GM21381 (cell line): ENCODE results near the gene EMC8.
A peak's percentile ranks its signal among the peaks of the same experiment; 100 is the strongest.

Source experiments
- ATAC-seq: cut with Tn5 transposase; IDR thresholded peaks from one replicate; pipeline ENCODE4 v1.9.1; 2021; ENCODE audit warnings: mild to moderate bottlenecking, moderate library complexity; ENCODE audit not compliant: unreplicated experiment

Gene EMC8

DNA sequence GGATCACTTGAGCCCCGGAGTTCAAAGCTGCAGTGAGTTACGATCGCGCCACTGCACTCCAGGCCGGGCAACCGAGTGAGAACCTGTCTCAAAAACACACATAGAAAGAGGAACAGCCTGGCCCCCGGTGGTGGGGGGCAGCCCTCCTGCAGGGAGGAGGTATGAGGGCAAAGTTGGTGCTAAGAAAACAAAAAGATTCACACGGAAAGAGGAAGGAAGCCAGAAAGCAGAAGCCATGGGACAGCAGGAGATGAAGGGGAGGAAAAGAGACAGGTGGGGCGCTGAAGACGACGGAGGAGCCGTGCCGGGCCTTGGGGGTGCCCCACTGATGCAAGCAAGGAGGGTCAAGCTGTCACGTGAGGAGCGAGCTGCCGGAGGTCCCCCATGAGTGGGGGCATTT, 40.2 kb downstream of the EMC8 start:
- ATAC-seq, result no peak

DNA sequence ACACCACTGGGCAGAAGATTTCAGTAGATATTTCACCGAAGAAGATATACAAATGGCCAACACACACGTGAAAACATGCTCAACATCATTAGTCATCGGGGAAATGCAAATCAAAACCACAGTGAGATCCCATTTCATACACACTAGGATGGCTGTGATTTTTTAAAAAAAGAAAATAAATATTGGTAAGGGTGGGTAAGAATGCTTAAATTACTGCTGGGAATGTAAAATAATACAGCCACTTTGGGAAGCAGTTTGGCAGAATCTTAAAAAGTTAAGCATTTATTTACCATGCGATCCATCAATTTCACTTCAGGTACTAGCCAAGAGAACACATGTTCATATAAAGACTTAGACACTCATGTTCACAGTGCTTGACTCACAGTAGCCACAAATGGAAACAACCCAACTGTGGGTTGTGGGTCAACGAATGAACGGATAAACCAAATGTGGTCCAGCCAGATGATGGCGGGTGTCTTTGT, 42.0 kb downstream of the EMC8 start:
- ATAC-seq, result no peak

- ATAC-seq, result peak; percentile 40
Observed at GRCh38 chr16:85755929-85756768, 43.2 kb downstream of the EMC8 start.

DNA sequence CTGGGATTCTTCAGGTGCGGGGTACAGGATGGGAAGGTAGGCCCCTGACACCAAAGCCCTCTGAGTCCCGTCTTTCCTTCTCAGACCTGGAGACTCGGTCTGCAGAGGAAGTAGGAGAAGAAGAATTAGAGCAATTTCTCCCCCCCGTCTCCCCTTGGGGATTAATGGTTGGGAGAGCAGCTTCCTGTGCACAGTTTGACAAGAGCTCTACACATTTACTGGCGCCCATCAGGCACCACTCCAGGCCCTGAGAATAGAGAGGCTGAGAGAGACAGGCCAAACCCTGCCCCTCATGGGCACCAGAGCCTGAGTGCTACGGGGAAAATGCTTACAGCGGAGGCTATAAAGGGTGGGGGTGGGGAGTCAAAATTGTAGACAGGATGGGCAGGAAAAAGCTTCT, 44.9 kb downstream of the EMC8 start:
- no peak for ATAC-seq

DNA sequence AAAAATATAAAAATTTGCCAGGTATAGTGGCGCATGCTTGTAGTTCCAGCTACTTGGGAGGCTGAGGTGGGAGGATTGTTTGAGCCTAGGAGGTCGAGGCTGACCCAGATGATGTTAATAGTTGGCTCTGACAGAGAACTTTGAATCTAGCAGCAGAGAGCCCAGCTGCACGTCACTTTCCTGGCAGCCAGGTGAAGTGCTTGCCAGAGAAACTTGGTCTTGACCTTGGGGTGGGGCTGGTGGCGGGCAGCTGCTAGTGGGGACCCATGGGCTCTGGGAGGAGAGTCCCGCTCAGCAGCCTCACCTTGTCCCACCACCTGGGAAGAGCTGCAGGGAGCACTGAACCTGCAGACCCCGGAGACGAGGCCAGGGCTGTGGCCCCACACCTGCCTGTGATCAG, 45.4 kb downstream of the EMC8 start:
- ATAC-seq, result no peak

GRCh38 chr16:85753559-85753958, 45.8 kb downstream of the EMC8 start:
- ATAC-seq, result no peak

- no peak for ATAC-seq
Observed at GRCh38 chr16:85752511-85753420, 46.6 kb downstream of the EMC8 start.

GRCh38 chr16:85751698-85752501, 47.4 kb downstream of the EMC8 start:
- no peak for ATAC-seq

DNA sequence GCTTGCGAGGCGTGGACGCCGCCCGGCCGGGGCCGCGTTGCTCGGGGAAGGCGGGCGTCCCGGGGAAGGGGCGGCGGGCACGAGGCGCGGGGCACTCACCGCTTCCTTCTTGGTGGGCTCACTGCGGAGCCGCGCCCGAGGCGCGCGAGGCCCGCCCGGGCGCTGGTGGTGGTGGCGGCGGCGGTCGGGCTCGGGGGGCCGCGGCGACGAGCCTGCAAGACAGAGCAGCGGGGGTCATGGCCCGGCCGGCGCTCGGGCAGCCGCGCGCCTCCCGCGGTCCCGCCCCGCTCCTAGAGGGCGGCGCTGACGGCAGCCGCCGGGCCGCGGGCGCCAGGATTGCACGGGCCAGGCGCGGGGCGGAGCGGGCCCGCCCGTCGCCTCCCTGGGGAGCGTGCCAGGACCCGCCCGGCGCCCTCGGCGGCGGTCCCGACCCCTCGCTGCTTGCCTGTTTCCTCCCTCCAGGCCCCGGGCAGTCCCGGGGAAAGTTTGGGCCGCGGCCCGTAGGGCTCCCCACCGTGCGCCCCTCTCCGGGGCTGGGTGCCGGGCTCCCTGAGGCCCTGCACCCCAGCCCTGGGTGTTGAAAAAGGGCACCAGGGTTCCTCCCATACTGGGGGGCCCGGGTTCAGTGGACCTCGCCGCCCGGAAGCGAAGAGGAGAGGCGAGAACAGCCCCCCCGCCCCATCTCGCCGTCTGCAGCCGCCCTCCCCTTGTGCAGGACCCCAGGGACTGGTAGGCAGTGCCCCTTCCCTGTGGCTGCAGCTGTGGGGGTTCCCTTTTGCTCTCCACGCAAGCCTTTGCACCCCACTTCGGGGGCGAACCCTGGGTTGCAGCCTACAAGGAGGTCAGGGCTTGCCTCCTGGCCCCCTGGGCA, 48.3 kb downstream of the EMC8 start, which contains the start of gene C16orf74:
Gene C16orf74 (minus strand): TSS at position 270 of the 871 bp plus-strand sequence. CDS start 15,879 bp downstream, outside the sequence.
- peak; percentile 59 for ATAC-seq

DNA sequence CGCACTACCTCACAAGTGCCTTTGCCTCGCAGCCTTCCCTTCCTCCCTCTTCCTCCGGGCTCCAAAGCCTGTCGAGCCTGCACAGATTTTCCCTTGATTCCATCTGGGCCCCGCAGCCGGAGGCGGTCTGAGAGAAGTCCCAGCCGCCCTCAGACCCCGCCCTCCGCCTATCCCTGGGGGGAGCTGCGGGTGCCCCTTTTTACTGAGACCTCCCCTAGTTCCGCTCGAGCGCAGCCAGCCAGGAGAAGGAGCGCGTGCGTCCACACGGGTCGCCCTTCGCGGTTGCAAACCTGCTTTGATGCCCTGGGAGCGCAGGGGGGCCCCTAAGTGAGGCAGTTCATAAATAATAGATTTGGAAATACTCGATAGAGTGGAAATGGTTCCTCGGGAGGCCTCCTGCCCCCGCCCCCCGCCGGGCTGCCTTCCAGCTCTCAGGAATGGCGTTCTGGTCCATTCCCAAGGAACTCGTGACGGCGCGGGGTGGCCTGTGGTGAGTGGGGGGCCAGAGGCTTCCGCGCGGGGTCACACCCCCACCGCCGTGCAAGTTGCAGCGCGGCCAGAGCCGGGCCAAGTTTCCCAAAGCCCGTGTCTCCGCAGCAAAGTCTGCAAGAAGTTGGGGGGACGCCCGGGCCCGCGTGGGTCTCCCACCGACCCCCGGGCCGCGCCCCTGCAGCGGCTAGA, 49.1 kb downstream of the EMC8 start:
- peak; percentile 1 for ATAC-seq

DNA sequence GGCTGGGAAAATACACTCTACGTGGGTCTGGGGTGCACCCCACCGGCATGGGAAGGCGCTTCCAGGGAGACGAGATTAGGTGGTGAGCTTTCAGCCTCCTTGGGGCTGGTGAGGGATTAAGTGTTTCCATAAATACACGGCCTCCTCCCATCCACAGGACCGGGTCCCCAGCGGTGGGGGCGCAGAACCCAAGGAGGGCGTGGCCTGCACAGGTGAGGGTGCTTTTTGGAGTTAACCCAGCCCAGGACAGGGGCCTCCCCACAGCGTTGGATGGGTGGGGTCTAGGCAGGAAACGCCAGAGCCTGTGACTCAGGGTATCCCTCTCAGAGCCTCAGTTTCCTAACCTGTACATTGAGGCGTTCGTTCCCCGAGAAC, 49.6 kb downstream of the EMC8 start:
- ATAC-seq, result no peak

DNA sequence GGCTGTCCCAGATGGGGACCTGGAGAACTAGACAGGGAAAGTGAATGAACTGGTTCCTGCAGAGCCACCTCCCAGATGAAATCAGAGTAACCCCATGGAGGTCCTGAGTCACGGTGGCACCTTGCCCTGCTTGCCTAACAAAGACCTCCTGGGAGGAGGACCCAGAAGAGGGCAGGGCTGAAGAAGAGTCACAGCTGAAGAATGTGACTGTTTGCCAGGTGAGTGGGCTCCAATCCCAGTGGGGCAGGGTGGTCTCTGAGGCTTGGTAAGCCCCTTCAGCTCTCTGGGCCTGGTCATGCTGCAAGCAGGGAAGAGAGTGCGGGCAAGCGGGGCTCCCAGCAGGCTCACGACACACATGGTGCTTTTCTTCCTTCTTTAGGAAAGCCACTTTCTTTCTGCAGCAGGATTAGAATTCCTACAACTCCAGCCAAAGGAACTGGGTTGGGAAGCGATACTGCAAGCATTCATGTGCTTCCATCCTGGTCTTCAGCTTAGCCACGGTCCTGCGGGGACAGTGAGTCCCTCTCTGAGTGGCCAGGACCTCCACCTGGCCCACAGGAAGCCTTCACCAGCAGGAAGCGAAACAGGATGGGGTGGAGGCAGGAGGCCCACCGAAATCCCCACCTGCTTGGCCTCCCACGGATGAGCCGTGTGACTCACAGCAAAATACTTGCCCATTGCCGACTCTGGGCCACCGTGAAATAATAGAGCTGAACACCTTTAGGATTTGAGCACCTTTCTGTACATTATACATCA, 52.7 kb downstream of the EMC8 start:
- ATAC-seq, result peak; percentile 40

- ATAC-seq, result no peak
Observed at GRCh38 chr16:85738923-85739715, 60.2 kb downstream of the EMC8 start.

DNA sequence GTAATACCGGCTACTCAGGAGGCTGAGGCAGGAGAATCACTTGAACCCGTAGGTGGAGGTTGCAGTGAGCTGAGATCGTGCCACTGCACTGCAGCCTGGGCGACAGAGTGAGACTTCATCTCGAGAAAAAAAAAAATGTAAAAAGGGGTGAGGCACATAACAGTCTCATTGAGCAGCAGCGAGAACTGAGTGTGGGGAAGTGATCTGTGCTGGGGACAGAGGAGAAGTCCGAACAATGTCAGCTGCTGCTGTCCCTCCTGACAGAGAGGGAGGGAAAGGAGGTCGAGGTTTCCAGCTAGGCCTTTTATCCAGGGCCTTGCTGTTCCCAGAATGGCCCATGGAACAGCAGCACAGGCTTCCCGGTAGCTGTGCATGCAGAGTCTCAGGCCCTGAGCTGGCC, 62.4 kb downstream of the EMC8 start:
- no peak for ATAC-seq

DNA sequence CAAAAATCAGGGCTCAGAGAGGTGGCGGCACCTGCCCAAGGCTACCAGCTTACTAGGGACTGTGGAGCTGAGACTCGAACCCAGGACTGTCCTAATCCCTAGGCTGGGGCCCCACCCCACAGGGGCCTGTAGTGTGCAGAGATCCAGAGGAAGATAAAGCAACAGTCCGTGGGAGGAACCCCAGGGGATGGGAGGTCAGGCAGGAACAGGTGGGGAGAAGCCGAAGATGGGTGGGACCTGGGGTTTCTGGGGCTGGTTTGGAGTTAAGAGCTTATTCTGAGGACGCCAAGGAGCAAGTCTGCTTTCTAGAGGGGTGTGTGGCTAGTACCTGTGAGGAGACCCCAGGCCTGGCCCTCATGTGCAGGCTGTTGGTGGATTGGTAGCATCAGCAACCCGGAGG, 63.4 kb downstream of the EMC8 start:
- no peak for ATAC-seq

- ATAC-seq, result peak; percentile 82
Observed at GRCh38 chr16:85735225-85735635, 64.1 kb downstream of the EMC8 start.

- no peak for ATAC-seq
Observed at GRCh38 chr16:85734311-85735017, 64.9 kb downstream of the EMC8 start.
